Mucosa of descending colon (tissue), 3 donors: Measurements from ENCODE around the gene CABS1. TPM values are rescaled to one million over a fixed set of nuclear protein-coding genes. Genes with fewer than 3 reads are reported as not detected.

ENCODE experiments used
- ATAC-seq: fragments of 200-7000 bp; cut with Tn5 transposase; one replicate; pipeline ENCODE4 v1.9.1; 2020; ENCODE audit warnings: mild to moderate bottlenecking, moderate library complexity
- DNase-seq, 3 donors: peaks; one replicate each; pipeline ENCODE4 v3.0.0-alpha.2; 2020
- H3K36me3 ChIP-seq: fragments of 200-600 bp; one replicate; pipeline ENCODE4 v1.8.0; 2021; ENCODE audit warnings: low read depth, mild to moderate bottlenecking
- H3K4me1 ChIP-seq: fragments of 200-600 bp; one replicate; pipeline ENCODE4 v1.8.0; 2021; ENCODE audit warnings: low read depth, mild to moderate bottlenecking
- H3K4me3 ChIP-seq: fragments of 200-600 bp; one replicate; pipeline ENCODE4 v1.8.0; 2021; ENCODE audit warnings: mild to moderate bottlenecking
- H3K9me3 ChIP-seq: fragments of 200-600 bp; one replicate; pipeline ENCODE4 v1.8.0; 2021; ENCODE audit warnings: mild to moderate bottlenecking
- CTCF ChIP-seq: fragments of 200-600 bp; IDR thresholded peaks from one replicate; pipeline ENCODE4 v1.8.0; 2022; ENCODE audit warnings: antibody characterized with exemption, mild to moderate bottlenecking
- intact Hi-C, 2 donors: fragments of 100-400 bp; cut with DNase I in 1 of 2; cut with micrococcal nuclease in 1 of 2; formaldehyde crosslinking; loops; one replicate each; pipeline versions ENCODE4 v1.11.0 to v1.11.1; 2022; cut with DNase I, micrococcal nuclease
- total RNA-seq, 3 donors: library from RNA; stranded (reverse); fragmentation: NEBNext Ultra II Directional in 2 of 3; extraction: Animal tissue kit (Norgen Biotek cat#: 25700) in 2 of 3; gene quantifications; one replicate each; pipeline versions ENCODE4 v1.2.1 to v1.2.4, GENCODE V29; 2021 to 2023
- donor health status: DM: no; HTN: no; CAD: no; lungs with moderate emphysema.
- donor health status: DM: no; HTN: no; CAD: no.
- donor health status: DM: no; HTN: yes; CAD: no.

The CABS1 gene
- total RNA-seq, 3 donors from 2014 or later: not detected

GRCh38 chr4:70382691-70383181, 48.0 kb downstream of the CABS1 start, which contains the start of gene SMR3B:
SMR3B (plus strand) TSS chr4:70383131; CDS start chr4:70384511, 1,380 bp downstream.
- no peak for TF ChIP-seq CTCF
- intact Hi-C loops: no loop called here

More at GRCh38 chr4:70382691-70383181, 48.0 kb downstream of the CABS1 start, which contains the start of gene SMR3B:
- no peaks in the 10 kb centered on the region for H3K4me1 ChIP-seq
- DNase-seq (no peak), ATAC-seq (no peak)
- H3K9me3 ChIP-seq: no peaks in the 10 kb centered on the region
- H3K36me3 ChIP-seq: no peaks in the 10 kb centered on the region
- H3K4me3 ChIP-seq: no peak within 1 kb of the TSS

Other genes starting within 250 kb of the CABS1 start
- not detected for gene PRR27, start 180.7 kb upstream of the CABS1 start, total RNA-seq
- gene ODAM, start 139.3 kb upstream of the CABS1 start, total RNA-seq: 1 to 10 TPM in 1 of 3 donors, not detected in 2; 5.8 TPM
- not detected for gene FDCSP, start 108.9 kb upstream of the CABS1 start, total RNA-seq
- not detected for gene CSN3, start 92.4 kb upstream of the CABS1 start, total RNA-seq
- not detected for gene SMR3A, start 25.8 kb downstream of the CABS1 start, total RNA-seq
- gene SMR3B, start 48.1 kb downstream of the CABS1 start, total RNA-seq: not detected
- gene OPRPN, start 63.0 kb downstream of the CABS1 start, total RNA-seq: not detected
- gene MUC7, start 137.2 kb downstream of the CABS1 start, total RNA-seq: not detected
- not detected for gene AMTN, start 183.6 kb downstream of the CABS1 start, total RNA-seq